ENCODE data around the gene UNC119. TPM values are rescaled to one million over a fixed set of nuclear protein-coding genes. Genes with fewer than 3 reads are reported as not detected.

UNC119 gene
- total and polyA plus RNA-seq, 2 experiments from 2014 or later, result 39.0 to 78.4 TPM

- no peaks in the 10 kb centered on the region for H3F3A ChIP-seq (replicated peaks; ENCODE audit: low read depth)
- no peak overlapping the region for H3K27ac Mint-ChIP-seq
- TF ChIP-seq CTCF (conservative IDR thresholded peaks at IDR 0.05; ENCODE audit: low read depth in 2 of 2), result no peak
- DNase-seq (ENCODE audit: low spot score), result peak; percentile 46
- H3K4me3 ChIP-seq, result no peak overlapping the region
- 0 out of 3 replicates have a peak, but pooled peaks have one; percentile 7 for ATAC-seq
- no peaks in the 10 kb centered on the region for H3K79me2 ChIP-seq (replicated peaks; ENCODE audit: insufficient read depth)
- no peaks in the 10 kb centered on the region; the same call in 2 of the 3 replicates for H3K36me3 Mint-ChIP-seq (ENCODE audit: low read depth)
- peaks cover 9% of the 10 kb centered on the region for H3K4me1 ChIP-seq (ENCODE audit: insufficient read depth)
- 0 out of 2 replicates have a peak overlapping the region, but pooled peaks have one; percentile 15 for H3K4me2 ChIP-seq
- no peaks in the 10 kb centered on the region for H3K36me3 ChIP-seq (ENCODE audit: insufficient read depth)
- H4K20me1 ChIP-seq (replicated peaks; ENCODE audit: insufficient read depth), result no peaks in the 10 kb centered on the region
- H3K27ac ChIP-seq (ENCODE audit: low read depth), result 0 out of 2 replicates have a peak overlapping the region, but pooled peaks have one; percentile 0
- H3K4me3 Mint-ChIP-seq, result no peak overlapping the region; the same call in 2 of the 3 replicates
- H3K27me3 Mint-ChIP-seq (ENCODE audit: insufficient read depth, low read depth, poor library complexity), result peaks cover 11% of the 10 kb centered on the region
- H3K9me2 ChIP-seq (ENCODE audit: insufficient read depth), result no peaks in the 10 kb centered on the region
- peaks cover 20% of the 10 kb centered on the region for H3K4me1 Mint-ChIP-seq
- no peaks in the 10 kb centered on the region for H3K27me3 ChIP-seq (ENCODE audit: insufficient read depth)
- no peaks in the 10 kb centered on the region for H3K9me3 Mint-ChIP-seq
- H2AFZ ChIP-seq, result 0 out of 2 replicates have a peak overlapping the region, but pooled peaks have one; percentile 72
Observed at GRCh38 chr17:28544402-28545140, 7.9 kb downstream of the UNC119 start.

DNA sequence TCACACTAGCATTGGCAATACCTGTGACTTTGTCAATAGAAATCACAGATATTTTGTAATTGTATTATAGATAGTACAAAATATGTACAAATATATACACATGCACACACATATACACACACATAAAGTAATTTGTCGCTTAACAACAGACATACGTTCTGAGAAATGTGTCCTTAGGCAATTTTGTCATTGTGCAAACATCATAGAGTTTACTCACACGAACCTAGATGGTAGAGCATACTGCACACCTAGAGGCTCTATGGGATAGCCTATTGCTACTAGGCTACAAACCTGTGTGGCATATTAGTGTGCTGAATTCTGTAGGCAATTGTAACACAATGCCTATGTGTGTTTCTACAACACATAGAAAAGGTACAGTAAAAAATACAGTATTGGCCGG, 11.0 kb downstream of the UNC119 start:
- ATAC-seq, result no peak
- no peak for TF ChIP-seq NANOG (IDR thresholded peaks at IDR 0.05; ENCODE audit: borderline replicate concordance)
- TF ChIP-seq JUNB (IDR thresholded peaks at IDR 0.05; ENCODE audit: unreplicated experiment), result no peak
- TF ChIP-seq ZNF114 (CRISPR knock-in tag; IDR thresholded peaks at IDR 0.05), result no peak
- no peak for TF ChIP-seq REST (IDR thresholded peaks at IDR 0.05; ENCODE audit: unreplicated experiment)
- TF ChIP-seq EZH2phosphoT487 (IDR thresholded peaks at IDR 0.05; ENCODE audit: unreplicated experiment), result no peak
- no peak for TF ChIP-seq STAT1 (IDR thresholded peaks at IDR 0.05; ENCODE audit: unreplicated experiment)
- TF ChIP-seq POLR2AphosphoS5 (IDR thresholded peaks at IDR 0.05; ENCODE audit: low read depth), result no peak
- no peak for TF ChIP-seq ZNF462 (CRISPR knock-in tag; IDR thresholded peaks at IDR 0.05)
- TF ChIP-seq CREB1 (CRISPR knock-in tag; IDR thresholded peaks at IDR 0.05; ENCODE audit: low read depth), result no peak

More for the DNA sequence above, 11.0 kb downstream of the UNC119 start:
- Mint-ChIP-seq H3K27ac (no peak overlapping the region), H3K27me3 (ENCODE audit: insufficient read depth, low read depth, poor library complexity) (peaks cover 10% of the 10 kb centered on the region), H3K36me3 (ENCODE audit: low read depth) (no peaks in the 10 kb centered on the region; the same call in 2 of the 3 replicates), H3K9me3 (no peaks in the 10 kb centered on the region), H3K4me3 (no peak overlapping the region), H3K4me1 (peaks cover 14% of the 10 kb centered on the region)
- Histone ChIP-seq H3K27me3 (ENCODE audit: insufficient read depth) (no peaks in the 10 kb centered on the region), H3F3A (replicated peaks; ENCODE audit: low read depth) (no peaks in the 10 kb centered on the region), H3K27ac (ENCODE audit: low read depth) (no peak overlapping the region), H3K4me1 (ENCODE audit: insufficient read depth) (peaks cover 9% of the 10 kb centered on the region), H3K4me3 (no peak overlapping the region), H4K20me1 (replicated peaks; ENCODE audit: insufficient read depth) (no peaks in the 10 kb centered on the region), H3K4me2 (no peak overlapping the region), H2AFZ (no peak overlapping the region), H3K79me2 (replicated peaks; ENCODE audit: insufficient read depth) (no peaks in the 10 kb centered on the region), H3K36me3 (ENCODE audit: insufficient read depth) (no peaks in the 10 kb centered on the region), H3K9me2 (ENCODE audit: insufficient read depth) (no peaks in the 10 kb centered on the region)
- DNase-seq (ENCODE audit: low spot score), result no peak

Measured in GM23338 (cell line).